ENCODE data around the gene SOWAHD.
"Not testable (repeated sequence)": the region's sequence is repeated elsewhere in the genome, so short reads cannot be mapped to it uniquely, and the experiment has no call there.

Gene SOWAHD

GRCh38 chrX:119757979-119758730, at the start of gene SOWAHD:
Gene SOWAHD, plus strand, starts transcription at chrX:119758588. Its CDS starts 80 bp downstream, at chrX:119758668.
- no peak for DNase-seq (ENCODE audit: low spot score)

- DNase-seq (ENCODE audit: low spot score): no peak
Observed at GRCh38 chrX:119708936-119709335, 49.5 kb upstream of the SOWAHD start.

GRCh38 chrX:119709630-119710029, 48.8 kb upstream of the SOWAHD start:
- DNase-seq (ENCODE audit: low spot score): no peak

- no peak for DNase-seq (ENCODE audit: low spot score)
Observed at GRCh38 chrX:119721487-119721886, 36.9 kb upstream of the SOWAHD start.

- no peak for DNase-seq (ENCODE audit: low spot score)
Observed at GRCh38 chrX:119721926-119722325, 36.5 kb upstream of the SOWAHD start.

- peak; percentile 36 for DNase-seq (ENCODE audit: low spot score)
Observed at GRCh38 chrX:119726900-119727555, 31.4 kb upstream of the SOWAHD start.

- DNase-seq (ENCODE audit: low spot score): no peak
Observed at GRCh38 chrX:119728487-119728886, 29.9 kb upstream of the SOWAHD start.

GRCh38 chrX:119729408-119730201, 28.8 kb upstream of the SOWAHD start:
- peak; percentile 77 for DNase-seq (ENCODE audit: low spot score)

GRCh38 chrX:119734897-119735339, 23.5 kb upstream of the SOWAHD start:
- no peak for DNase-seq (ENCODE audit: low spot score)

GRCh38 chrX:119735467-119735866, 22.9 kb upstream of the SOWAHD start:
- no peak for DNase-seq (ENCODE audit: low spot score)

- DNase-seq (ENCODE audit: low spot score): no peak
Observed at GRCh38 chrX:119736206-119736764, 22.1 kb upstream of the SOWAHD start.

GRCh38 chrX:119738742-119739141, 19.6 kb upstream of the SOWAHD start:
- DNase-seq (ENCODE audit: low spot score): no peak

GRCh38 chrX:119745283-119745848, 13.0 kb upstream of the SOWAHD start:
- no peak for DNase-seq (ENCODE audit: low spot score)

- DNase-seq (ENCODE audit: low spot score): not testable (repeated sequence)
Observed at GRCh38 chrX:119750131-119750530, 8.3 kb upstream of the SOWAHD start.

GRCh38 chrX:119750751-119751150, 7.6 kb upstream of the SOWAHD start:
- not testable (repeated sequence) for DNase-seq (ENCODE audit: low spot score)

GRCh38 chrX:119753001-119753400, 5.4 kb upstream of the SOWAHD start:
- no peak for DNase-seq (ENCODE audit: low spot score)

GRCh38 chrX:119753639-119754257, 4.6 kb upstream of the SOWAHD start:
- DNase-seq (ENCODE audit: low spot score): peak; percentile 78

GRCh38 chrX:119755981-119756533, 2.3 kb upstream of the SOWAHD start:
- DNase-seq (ENCODE audit: low spot score): peak; percentile 91

GRCh38 chrX:119756926-119757635, 1.3 kb upstream of the SOWAHD start:
- peak; percentile 38 for DNase-seq (ENCODE audit: low spot score)

- no peak for DNase-seq (ENCODE audit: low spot score)
Observed at GRCh38 chrX:119757646-119757978, 776 bp upstream of the SOWAHD start.

Data from activated CD4-positive, alpha-beta T cell treated with anti-CD3 and anti-CD28 coated beads, Interleukin-2, Interleukin-4, amounts not matched to agents 100 ng/mL and 50 ng/mL, durations not matched to agents 16 hours and 8 hours (primary cell).